Measurements from ENCODE around the gene SNAPC1.
A peak's percentile ranks its signal among the peaks of the same experiment; 100 is the strongest.

SNAPC1 gene

DNA sequence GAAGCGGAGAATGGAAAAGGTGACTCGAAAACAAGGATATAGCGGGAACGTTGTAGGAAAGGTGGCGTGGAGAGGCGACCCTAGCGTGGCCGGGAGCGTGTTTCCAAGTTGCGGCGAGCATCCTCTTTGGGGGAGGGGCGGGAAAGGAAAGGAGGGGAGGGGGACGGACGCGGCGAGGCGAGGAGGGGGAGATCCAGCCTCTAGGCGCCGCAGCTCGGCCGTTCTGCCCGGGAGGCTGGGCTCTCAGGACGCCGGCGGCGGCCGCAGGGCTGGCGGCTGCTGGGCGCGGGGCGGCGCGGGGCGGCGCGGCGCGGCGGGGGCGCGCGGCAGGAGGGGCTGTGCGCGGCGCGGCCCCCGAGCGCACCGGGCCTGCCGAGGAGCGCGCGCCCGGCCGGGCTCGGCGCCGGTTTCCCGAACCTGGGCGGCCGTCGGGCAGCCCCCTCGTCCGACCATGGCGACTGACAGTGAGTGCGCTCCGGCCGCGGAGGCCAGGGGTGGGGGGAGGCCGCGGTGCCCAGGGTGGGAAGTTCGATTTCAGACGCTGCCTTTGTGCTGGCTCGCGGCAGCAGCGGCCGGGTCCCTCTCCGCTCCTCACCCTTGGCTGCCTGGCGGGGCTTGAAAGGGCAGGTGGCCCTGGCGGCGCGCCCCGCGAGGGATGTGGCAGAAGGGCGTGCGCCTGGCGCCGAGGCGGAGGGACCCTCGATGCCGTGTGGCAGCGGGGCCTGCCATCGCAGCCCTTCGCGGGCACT is 50.3 kb downstream of the SNAPC1 start, which contains the start of gene SYT16:
Gene SYT16, plus strand, starts transcription at position 357 of the 749 bp plus-strand sequence.
- no peak for DNase-seq (ENCODE audit: low spot score)

DNA sequence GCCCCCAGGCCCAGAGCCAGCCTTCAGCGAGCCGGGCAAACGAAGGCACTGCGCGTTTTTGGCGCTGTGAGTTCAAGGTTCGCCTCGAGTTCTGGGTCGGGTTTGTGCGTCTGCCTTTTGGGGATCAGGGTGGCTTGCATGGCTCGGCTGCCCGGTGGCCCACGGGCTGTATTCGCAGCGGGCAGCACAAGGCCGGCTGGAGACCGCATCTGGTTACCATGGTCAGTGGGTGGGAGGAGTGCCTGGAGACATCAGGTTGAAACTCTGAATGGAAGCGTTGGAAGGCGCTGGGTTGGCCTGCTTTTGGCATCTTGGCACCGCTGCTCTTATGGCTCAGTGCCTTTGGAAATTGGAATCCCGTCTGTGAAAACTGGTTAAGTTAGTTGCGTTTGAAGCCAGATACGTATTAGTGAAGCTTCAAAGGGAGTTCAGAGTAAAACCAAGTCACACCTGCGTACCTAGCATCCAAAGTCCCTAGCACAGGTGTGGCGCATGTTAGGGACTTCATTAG is 50.9 kb downstream of the SNAPC1 start:
- DNase-seq (ENCODE audit: low spot score), result no peak

DNA sequence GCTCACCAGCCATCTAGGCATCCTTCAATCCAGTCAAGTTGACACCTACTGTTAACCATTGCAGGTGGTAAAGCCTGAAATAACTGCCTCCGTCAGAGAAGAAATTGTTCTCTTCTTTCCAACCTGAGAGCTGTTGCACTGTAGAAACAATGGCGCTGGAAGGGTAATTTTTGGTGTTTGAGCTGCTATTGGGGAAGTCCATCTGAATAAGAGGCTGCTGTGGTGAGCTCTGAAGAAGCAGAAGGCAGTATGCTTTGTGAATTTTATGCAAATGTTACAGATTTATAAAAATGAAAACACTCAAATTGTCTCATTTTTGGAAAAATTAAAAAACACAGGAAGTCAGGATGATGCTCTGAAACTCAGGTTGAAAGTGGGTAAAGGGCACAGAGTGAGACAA is 60.2 kb downstream of the SNAPC1 start:
- DNase-seq (ENCODE audit: low spot score), result no peak

DNA sequence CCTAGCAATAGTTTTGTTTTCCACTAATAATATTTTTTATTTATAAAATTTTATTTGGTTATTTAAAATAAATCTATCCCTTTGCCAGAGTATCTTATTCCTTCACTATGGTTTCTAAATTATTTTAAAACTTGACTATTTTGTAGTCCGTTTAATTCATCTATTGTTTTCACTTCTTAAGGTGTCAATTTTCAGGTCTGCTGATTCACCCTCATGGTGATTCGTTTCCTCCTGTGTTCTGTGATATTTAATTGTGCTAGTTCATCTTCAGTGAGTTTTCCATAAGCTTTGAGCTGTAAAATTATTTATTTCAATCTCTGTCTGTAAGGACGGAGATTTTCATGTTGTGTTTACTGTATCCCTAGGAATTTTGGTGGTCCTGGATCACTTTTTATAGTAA is 70.6 kb downstream of the SNAPC1 start:
- DNase-seq (ENCODE audit: low spot score), result no peak

DNA sequence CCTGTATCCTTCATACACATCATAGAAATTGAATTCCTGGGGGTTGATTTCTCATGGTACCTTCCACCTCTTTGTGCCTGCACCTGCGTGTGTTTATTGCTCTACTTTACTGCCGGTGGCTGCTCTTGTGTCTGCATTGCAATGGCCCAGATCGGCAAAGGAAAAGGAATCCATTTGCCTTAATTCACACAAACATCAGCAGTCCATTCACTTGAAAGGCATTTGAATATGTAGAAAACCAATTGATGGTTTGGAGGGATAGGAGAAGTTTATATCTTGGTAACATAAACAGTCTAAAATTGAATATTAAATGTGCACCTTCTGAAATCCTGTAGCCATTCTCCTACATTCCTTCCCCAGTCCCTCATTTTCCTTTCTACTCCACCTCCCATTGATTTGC is 74.0 kb downstream of the SNAPC1 start:
- no peak for DNase-seq (ENCODE audit: low spot score)

DNA sequence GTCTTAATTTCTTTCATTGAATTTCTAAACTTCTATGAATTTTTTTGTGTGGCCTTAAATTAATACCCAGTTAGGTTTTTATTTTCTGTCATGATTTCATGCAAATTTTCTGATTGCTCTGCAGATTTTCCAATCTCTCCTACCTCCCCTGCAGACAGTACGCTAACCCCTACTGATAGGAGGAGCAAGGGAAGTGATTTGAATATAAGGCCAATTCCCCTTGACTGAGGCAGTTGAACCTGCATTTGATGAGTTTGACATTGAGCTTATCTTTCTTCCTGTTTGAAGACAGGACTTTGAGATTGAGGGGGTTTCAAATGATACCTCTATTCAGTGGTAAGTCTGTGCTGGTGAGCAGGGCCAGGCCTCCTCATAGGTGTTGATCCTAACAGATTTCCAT is 74.6 kb downstream of the SNAPC1 start:
- DNase-seq (ENCODE audit: low spot score), result no peak

DNA sequence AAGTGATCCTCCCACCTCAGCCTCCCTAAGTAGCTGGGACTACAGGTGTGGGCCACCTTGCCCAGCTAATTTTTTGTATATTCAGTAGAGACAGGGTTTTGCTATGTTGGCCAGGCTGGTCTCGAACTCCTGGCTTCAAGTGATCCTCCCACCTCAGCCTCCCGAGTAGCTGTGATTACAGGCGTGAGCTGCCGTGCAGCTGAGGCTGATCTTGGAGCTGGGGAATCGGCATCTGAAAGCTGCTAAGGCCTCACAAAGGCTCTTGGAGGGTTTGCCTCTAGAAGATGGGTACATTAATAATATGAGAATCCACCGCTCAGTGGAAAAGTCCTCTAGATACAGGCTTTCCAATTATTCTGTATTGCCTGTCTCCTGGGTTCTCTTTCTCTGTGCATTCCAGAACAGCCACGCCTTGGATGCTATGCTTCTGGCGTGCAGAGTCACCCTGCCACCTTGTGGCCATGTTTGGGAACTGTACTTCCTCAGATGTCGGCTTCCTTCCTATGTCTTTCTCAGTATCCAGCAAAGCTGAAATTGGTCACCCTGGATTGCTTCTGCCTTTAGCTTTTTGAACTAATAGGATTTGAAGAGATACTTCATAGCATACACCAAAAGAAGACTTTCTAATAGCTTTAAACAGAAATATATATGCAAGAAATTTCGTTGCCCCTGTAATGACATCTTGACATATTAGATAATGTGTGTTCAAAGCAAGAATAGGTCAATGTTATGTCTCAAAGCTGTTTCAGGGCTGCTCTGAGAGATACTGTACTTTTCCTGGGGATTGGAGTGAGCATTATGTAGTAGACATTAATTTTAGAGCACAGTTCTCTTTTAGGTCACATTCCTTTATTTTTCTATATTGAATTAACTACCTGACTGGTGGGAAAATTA is 75.4 kb downstream of the SNAPC1 start:
- peak; percentile 79 for DNase-seq (ENCODE audit: low spot score)

DNA sequence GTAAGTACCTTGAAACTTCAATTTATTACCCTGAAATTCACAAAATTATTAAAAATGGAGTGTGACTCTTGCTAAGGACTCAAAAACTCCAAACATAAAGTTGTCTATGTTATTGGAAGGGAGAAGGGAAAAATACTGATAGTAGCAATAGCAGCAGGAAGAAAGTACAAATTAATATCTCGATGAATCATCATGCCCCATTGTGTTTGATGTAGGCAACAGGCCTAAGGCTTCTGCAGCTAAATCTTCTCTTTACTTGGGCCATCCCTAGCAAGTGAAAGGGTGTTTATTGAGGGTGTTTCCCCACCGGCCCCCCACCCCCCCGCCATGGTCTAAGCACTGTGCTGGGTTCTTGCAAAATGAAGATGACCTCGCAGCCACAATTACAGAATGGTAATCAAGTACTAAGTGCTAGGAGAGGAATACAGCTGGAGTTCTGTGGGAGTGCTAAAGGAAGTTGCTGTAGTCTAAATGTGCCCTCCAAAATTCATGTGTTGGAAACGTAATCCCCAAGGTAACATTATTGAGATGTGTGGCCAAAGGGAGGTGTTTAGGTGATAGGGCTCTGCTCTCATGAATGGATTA is 76.5 kb downstream of the SNAPC1 start:
- no peak for DNase-seq (ENCODE audit: low spot score)

DNA sequence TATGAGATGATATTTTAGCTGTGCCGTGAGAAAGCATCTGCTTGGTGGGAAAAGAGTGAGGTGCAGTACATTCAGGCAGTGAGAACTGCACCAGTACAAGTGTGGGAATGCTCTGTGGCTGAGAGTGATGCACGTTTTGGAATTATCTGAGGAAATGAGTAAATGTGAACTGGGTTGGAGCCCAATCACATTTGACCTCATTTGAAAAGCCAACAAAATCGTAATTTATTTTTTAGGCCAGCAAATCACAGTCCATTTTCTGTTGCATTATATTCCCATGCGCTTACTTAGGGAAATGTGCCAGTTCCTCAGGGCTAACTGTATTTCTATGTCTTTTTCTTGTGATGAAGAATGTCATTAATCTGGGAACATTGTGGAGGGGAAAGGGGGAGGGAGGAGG is 77.3 kb downstream of the SNAPC1 start:
- no peak for DNase-seq (ENCODE audit: low spot score)

DNA sequence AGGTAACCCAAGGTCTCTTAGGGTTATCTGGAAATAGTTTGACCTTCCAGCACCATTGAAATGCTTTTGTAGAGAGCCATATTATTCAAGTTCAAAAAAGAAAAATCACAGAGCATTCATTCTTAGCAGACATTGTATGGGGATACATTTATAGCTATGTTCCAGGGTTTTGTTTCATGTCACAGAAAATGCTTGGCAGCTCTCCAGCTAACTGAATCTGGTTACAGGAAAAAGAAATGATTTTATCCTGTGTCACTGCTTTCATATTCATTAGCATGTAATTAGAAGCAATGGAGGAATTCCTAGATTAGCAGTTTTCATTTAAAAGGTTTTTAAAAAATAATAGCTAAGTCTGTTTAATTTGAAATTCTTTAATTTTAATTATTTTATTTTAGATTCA is 78.9 kb downstream of the SNAPC1 start:
- DNase-seq (ENCODE audit: low spot score), result no peak

Data from CD4-positive, alpha-beta T cell treated with Interleukin-2 at 100 ng/mL for 4 hours (primary cell).